ENCODE measurements around the gene ZFP3. TPM values are rescaled to one million over a fixed set of nuclear protein-coding genes. Genes with fewer than 3 reads are reported as not detected.
"Not testable (repeated sequence)": the region's sequence is repeated elsewhere in the genome, so short reads cannot be mapped to it uniquely, and the experiment has no call there.

Gene ZFP3
- total RNA-seq, 4 donors from 2014 or later: 5.8 to 8.1 (median 6.6) TPM

- WGBS, 2 donors (ENCODE audit: low coverage in 1 of 2): 88 to 100% methylated on average over 4 to 5 of the region's 7 CpGs
- H3K4me3 ChIP-seq: no peak overlapping the region
- H3K27ac ChIP-seq: no peak overlapping the region
- peaks cover 8% of the 10 kb centered on the region for H3K27me3 ChIP-seq
- no peaks in the 10 kb centered on the region for H3K9me3 ChIP-seq
- TF ChIP-seq CTCF (IDR thresholded peaks at IDR 0.05) (no peak), EP300 (IDR thresholded peaks at IDR 0.05) (no peak), POLR2AphosphoS5 (IDR thresholded peaks at IDR 0.05) (no peak), POLR2A (IDR thresholded peaks at IDR 0.05) (no peak)
- H3K4me1 ChIP-seq: no peaks in the 10 kb centered on the region
- no peak for ATAC-seq
- no peaks in the 10 kb centered on the region for H3K36me3 ChIP-seq
These were observed 53.0 kb downstream of the ZFP3 start for GRCh38 chr17:5131146-5131715.

- H3K27ac ChIP-seq, H3K27me3 ChIP-seq, ATAC-seq, H3K36me3 ChIP-seq, H3K4me3 ChIP-seq, H3K9me3 ChIP-seq, H3K4me1 ChIP-seq: not testable (repeated sequence)
- 20 to 50% methylated on average over 1 to 2 of the region's 16 CpGs for WGBS, 2 donors (ENCODE audit: low coverage in 1 of 2)
These were observed 53.7 kb downstream of the ZFP3 start for GRCh38 chr17:5131799-5132502.

DNA sequence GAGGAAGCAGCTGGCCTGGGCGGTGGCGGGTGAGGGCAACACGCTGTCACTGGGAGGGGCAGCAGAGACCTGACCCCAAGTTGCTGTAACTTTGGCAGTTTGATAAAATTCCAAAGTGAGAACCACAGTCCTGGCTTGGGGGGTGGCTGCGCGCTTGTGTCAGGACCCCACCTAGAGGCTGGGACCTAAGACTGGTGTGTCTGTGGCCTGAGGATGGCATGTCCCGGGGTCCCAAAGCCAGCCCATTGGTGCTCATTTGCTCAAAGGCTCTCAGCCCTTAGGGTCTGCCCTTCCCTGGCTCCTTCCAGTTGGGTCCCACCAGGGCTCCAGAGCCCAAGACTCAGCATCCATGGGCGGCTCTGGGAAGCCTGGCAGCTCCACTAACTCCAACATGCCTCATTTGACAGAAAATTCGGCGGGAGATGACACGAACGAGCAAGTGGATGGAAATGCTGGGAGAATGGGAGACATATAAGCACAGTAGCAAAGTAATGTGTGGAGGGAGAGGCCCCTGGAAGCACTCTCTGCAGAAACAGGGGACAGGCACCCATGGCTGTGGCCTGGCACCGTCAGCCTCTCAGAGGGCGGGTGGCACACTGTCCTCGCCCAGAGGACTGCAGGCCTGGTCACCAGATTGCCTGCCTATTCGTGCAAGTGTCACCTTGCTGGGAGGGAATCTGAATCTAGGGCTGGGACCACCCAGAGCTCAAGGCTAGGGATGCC, 54.4 kb downstream of the ZFP3 start:
- WGBS, 2 donors (ENCODE audit: low coverage in 1 of 2): 89% methylated on average over 8 of the region's 15 CpGs; no CpG with 5 or more reads in 1 of the 2 donors
- H3K36me3 ChIP-seq, ATAC-seq, H3K9me3 ChIP-seq, H3K27me3 ChIP-seq, H3K4me3 ChIP-seq, H3K4me1 ChIP-seq, H3K27ac ChIP-seq: not testable (repeated sequence)

DNA sequence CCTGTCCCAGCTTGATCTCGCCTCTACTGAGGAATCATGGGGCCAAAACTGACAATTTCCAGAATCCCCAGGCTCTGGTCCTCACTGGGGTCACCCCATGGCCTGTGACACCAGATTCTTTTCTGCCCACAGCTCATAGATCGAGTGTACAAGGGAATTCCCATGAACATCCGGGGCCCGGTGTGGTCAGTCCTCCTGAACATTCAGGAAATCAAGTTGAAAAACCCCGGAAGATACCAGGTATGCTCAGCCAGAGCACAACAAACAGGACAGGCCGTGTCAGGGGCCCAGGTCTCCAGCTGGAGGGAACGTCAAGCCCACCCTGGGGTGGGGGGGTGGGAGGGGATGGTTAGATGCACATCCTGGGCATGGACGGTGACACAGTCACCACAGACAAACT, 55.0 kb downstream of the ZFP3 start:
- ATAC-seq: no peak
- H3K27ac ChIP-seq: no peak overlapping the region
- no peak for TF ChIP-seq POLR2AphosphoS5 (IDR thresholded peaks at IDR 0.05)
- no peaks in the 10 kb centered on the region for H3K36me3 ChIP-seq
- H3K4me1 ChIP-seq: no peaks in the 10 kb centered on the region
- WGBS, 2 donors (ENCODE audit: low coverage in 1 of 2): 40% methylated on average over 1 of the region's 8 CpGs; no CpG with 5 or more reads in 1 of the 2 donors
- H3K27me3 ChIP-seq: no peaks in the 10 kb centered on the region
- no peaks in the 10 kb centered on the region for H3K9me3 ChIP-seq
- H3K4me3 ChIP-seq: no peak overlapping the region

DNA sequence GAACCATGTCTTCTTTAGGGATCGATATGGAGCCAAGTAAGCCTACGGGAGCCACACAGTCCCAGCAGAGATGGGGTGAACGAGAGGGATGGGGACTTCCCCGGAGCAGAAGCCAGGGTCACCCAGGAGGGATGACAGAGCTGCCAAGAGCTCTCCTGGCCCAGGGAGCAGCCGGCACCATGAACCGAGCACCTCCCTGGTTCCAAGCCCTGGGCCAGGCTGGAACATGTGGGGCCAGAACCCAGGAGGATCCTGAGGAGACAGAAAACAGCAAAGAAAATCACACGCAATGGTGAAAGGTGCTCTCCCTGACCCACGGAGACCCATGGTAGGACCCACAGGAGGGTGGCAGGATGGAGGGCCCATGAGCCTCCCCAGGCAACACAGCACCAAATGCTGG, 55.7 kb downstream of the ZFP3 start:
- H3K27ac ChIP-seq, H3K4me1 ChIP-seq, ATAC-seq, H3K27me3 ChIP-seq, H3K36me3 ChIP-seq, H3K4me3 ChIP-seq, H3K9me3 ChIP-seq: not testable (repeated sequence)
- 80 to 100% methylated on average over 1 of the region's 8 CpGs for WGBS, 2 donors (ENCODE audit: low coverage in 1 of 2)

DNA sequence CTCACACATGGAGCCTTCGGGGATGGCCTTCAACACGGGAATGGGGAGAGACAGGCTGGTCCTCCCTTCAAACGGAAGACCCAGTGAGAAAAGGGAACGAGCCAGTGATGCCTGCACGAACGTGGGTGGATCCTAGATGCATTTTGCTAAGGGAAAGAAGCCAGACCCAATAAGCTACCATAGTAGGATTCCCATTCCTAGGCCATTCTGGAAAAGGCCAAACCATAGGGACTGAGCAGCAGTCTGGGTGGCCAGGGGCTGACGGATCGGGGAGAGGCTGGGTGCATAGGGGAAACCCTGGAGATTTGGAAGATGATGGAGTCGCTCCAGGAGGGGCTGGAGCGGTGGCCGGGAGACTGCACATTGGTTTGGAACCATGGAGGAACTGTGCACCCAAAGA, 56.3 kb downstream of the ZFP3 start:
- not testable (repeated sequence) for H3K27me3 ChIP-seq, ATAC-seq, H3K4me1 ChIP-seq, H3K27ac ChIP-seq, H3K9me3 ChIP-seq, H3K36me3 ChIP-seq, H3K4me3 ChIP-seq
- 81 to 90% methylated on average over 9 to 11 of the region's 11 CpGs for WGBS, 2 donors (ENCODE audit: low coverage in 1 of 2)

- not testable (repeated sequence) for H3K27me3 ChIP-seq, ATAC-seq, H3K27ac ChIP-seq, H3K36me3 ChIP-seq, H3K4me1 ChIP-seq, H3K4me3 ChIP-seq, H3K9me3 ChIP-seq
- 74 to 86% methylated on average over 4 to 5 of the region's 8 CpGs for WGBS, 2 donors (ENCODE audit: low coverage in 1 of 2)
These were observed 57.0 kb downstream of the ZFP3 start for GRCh38 chr17:5135131-5135712.
